Mucosa of rectum (tissue), 2 donors: ENCODE results near the gene NRBP1.
A peak's percentile ranks its signal among the peaks of the same experiment; 100 is the strongest.

Experiments used
- H3K27ac ChIP-seq, 2 donors: one replicate each; pipeline ENCODE4 v1.7.0; 2013; ENCODE audit warnings: inconsistent platforms in 2 of 2, low read depth in 2 of 2, low read length in 2 of 2
- H3K27me3 ChIP-seq, 2 donors: one replicate each; pipeline ENCODE4 v1.7.0; 2013; ENCODE audit warnings: low read length in 2 of 2; ENCODE audit not compliant: control insufficient read depth in 2 of 2, insufficient read depth in 2 of 2
- H3K36me3 ChIP-seq, 2 donors: one replicate each; pipeline ENCODE4 v1.7.0; 2013; ENCODE audit warnings: low read length in 2 of 2; ENCODE audit not compliant: control insufficient read depth in 2 of 2, insufficient read depth in 2 of 2
- H3K4me1 ChIP-seq, 2 donors: one replicate each; pipeline ENCODE4 v1.7.0; 2013; ENCODE audit warnings: low read length in 2 of 2, mild to moderate bottlenecking in 1 of 2; ENCODE audit not compliant: control insufficient read depth in 2 of 2, insufficient read depth in 2 of 2
- H3K4me3 ChIP-seq, 2 donors: one replicate each; pipeline ENCODE4 v1.7.0; 2013; ENCODE audit warnings: low read length in 2 of 2
- H3K9ac ChIP-seq, 2 donors: one replicate each; pipeline ENCODE4 v1.7.0; 2013; ENCODE audit warnings: low read length in 2 of 2, low read depth in 1 of 2, mild to moderate bottlenecking in 1 of 2
- H3K9me3 ChIP-seq, 2 donors: one replicate each; pipeline ENCODE4 v1.7.0; 2013; ENCODE audit warnings: low read length in 2 of 2; ENCODE audit not compliant: control insufficient read depth in 2 of 2
- donor health status: healthy.
- donor health status: Normal muscosa, but diverticular disease.

Gene NRBP1

GRCh38 chr2:27428213-27428977 is at the start of gene NRBP1:
NRBP1 (plus strand) TSS chr2:27428631; CDS start chr2:27433274, 4,643 bp downstream.
- Histone ChIP-seq H3K9me3 (no peaks in the 10 kb centered on the region), H3K27me3 (no peaks in the 10 kb centered on the region), H3K4me3 (peak within 1 kb of the TSS; percentile 90 to 95), H3K4me1 (peaks cover 9 to 20% of the 10 kb centered on the region in 2 donors), H3K27ac (peak within 1 kb of the TSS; percentile 99), H3K9ac (peak within 1 kb of the TSS; percentile 99), H3K36me3 (peaks cover 3% of the 10 kb centered on the region in 2 donors)

GRCh38 chr2:27378809-27379290 is 49.6 kb upstream of the NRBP1 start:
- H3K9ac ChIP-seq: peak overlapping the region in 1 of 2 donors; percentile 80
- peak overlapping the region in 1 of 2 donors; percentile 81 for H3K27ac ChIP-seq
- H3K4me1 ChIP-seq: peaks cover 21 to 23% of the 10 kb centered on the region in 2 donors
- H3K4me3 ChIP-seq: peak overlapping the region in 1 of 2 donors; percentile 90
- peaks cover 54 to 60% of the 10 kb centered on the region in 2 donors for H3K36me3 ChIP-seq
- no peaks in the 10 kb centered on the region for H3K27me3 ChIP-seq
- H3K9me3 ChIP-seq: no peaks in the 10 kb centered on the region

GRCh38 chr2:27379383-27379835 is 49.0 kb upstream of the NRBP1 start:
- H3K9ac ChIP-seq: peak overlapping the region; percentile 80 to 92
- H3K9me3 ChIP-seq: no peaks in the 10 kb centered on the region
- H3K4me3 ChIP-seq: peak overlapping the region; percentile 78 to 90
- H3K4me1 ChIP-seq: peaks cover 21 to 23% of the 10 kb centered on the region in 2 donors
- H3K36me3 ChIP-seq: peaks cover 54 to 62% of the 10 kb centered on the region in 2 donors
- H3K27ac ChIP-seq: peak overlapping the region; percentile 81 to 89
- no peaks in the 10 kb centered on the region for H3K27me3 ChIP-seq

GRCh38 chr2:27379836-27380625 is 48.4 kb upstream of the NRBP1 start:
- H3K36me3 ChIP-seq: peaks cover 54 to 62% of the 10 kb centered on the region in 2 donors
- H3K27me3 ChIP-seq: no peaks in the 10 kb centered on the region
- H3K4me1 ChIP-seq: peaks cover 21 to 23% of the 10 kb centered on the region in 2 donors
- peak overlapping the region; percentile 81 to 89 for H3K27ac ChIP-seq
- no peaks in the 10 kb centered on the region for H3K9me3 ChIP-seq
- peak overlapping the region; percentile 78 to 90 for H3K4me3 ChIP-seq
- peak overlapping the region; percentile 80 to 92 for H3K9ac ChIP-seq

GRCh38 chr2:27380626-27381545 is 47.5 kb upstream of the NRBP1 start, which contains the start of gene ZNF513:
ZNF513 (minus strand) TSS chr2:27380734; CDS start chr2:27380526, 208 bp downstream.
- H3K27ac ChIP-seq: peak within 1 kb of the TSS; percentile 84 to 89
- H3K9me3 ChIP-seq: no peaks in the 10 kb centered on the region
- peak within 1 kb of the TSS; percentile 78 to 90 for H3K4me3 ChIP-seq
- H3K9ac ChIP-seq: peak within 1 kb of the TSS; percentile 80 to 92
- peaks cover 21 to 23% of the 10 kb centered on the region in 2 donors for H3K4me1 ChIP-seq
- peaks cover 53 to 61% of the 10 kb centered on the region in 2 donors for H3K36me3 ChIP-seq
- no peaks in the 10 kb centered on the region for H3K27me3 ChIP-seq

- H3K36me3 ChIP-seq: peaks cover 49 to 57% of the 10 kb centered on the region in 2 donors
- H3K9ac ChIP-seq: no peak overlapping the region
- no peak overlapping the region for H3K4me3 ChIP-seq
These were observed 46.8 kb upstream of the NRBP1 start for GRCh38 chr2:27381577-27382181.

GRCh38 chr2:27390822-27391679 is 37.4 kb upstream of the NRBP1 start:
- no peak overlapping the region for H3K4me3 ChIP-seq
- no peaks in the 10 kb centered on the region for H3K27me3 ChIP-seq
- no peaks in the 10 kb centered on the region for H3K4me1 ChIP-seq
- peaks cover 2 to 8% of the 10 kb centered on the region in 2 donors for H3K36me3 ChIP-seq
- H3K9me3 ChIP-seq: no peaks in the 10 kb centered on the region
- H3K9ac ChIP-seq: no peak overlapping the region
- no peak overlapping the region for H3K27ac ChIP-seq

More at GRCh38 chr2:27381577-27382181, 46.8 kb upstream of the NRBP1 start:
- Histone ChIP-seq H3K4me1 (peaks cover 21 to 23% of the 10 kb centered on the region in 2 donors), H3K9me3 (no peaks in the 10 kb centered on the region), H3K27me3 (no peaks in the 10 kb centered on the region), H3K27ac (no peak overlapping the region)

GRCh38 chr2:27393225-27393624 is 35.2 kb upstream of the NRBP1 start:
- H3K27me3 ChIP-seq: no peaks in the 10 kb centered on the region
- H3K4me1 ChIP-seq: no peaks in the 10 kb centered on the region
- H3K27ac ChIP-seq: no peak overlapping the region
- no peak overlapping the region for H3K9ac ChIP-seq
- H3K4me3 ChIP-seq: no peak overlapping the region
- H3K36me3 ChIP-seq: peaks cover 0 to 3% of the 10 kb centered on the region in 2 donors
- H3K9me3 ChIP-seq: no peaks in the 10 kb centered on the region
